Measurements from ENCODE around the gene PIK3IP1. TPM values are rescaled to one million over a fixed set of nuclear protein-coding genes. Genes with fewer than 3 reads are reported as not detected.

The PIK3IP1 gene
- total RNA-seq, 3 donors from 2014 or later: 17.1 to 24.7 (median 22.8) TPM

DNA sequence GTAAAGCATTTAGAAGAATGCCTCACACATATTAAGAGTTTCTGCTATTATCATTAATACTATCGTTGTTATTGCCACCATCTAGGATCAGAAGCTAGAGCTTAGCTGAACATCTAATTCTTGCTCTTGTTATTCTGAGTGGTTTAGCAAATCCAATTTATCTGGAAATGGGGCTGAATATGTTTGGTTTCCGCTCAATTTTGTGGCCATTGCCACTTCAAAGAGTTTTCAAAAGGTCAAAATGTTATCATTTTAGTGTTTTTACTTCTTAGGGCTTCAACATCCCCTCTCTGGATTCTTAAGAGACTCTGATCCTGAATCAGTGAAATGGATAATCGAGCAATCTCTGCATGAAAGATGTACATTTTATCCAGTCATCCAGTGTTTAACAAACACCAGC lies 10.2 kb upstream of the PIK3IP1 start:
- H3K4me3 ChIP-seq: no peak overlapping the region
- intact Hi-C loops (cut with DNase I, micrococcal nuclease): no loop called here

DNA sequence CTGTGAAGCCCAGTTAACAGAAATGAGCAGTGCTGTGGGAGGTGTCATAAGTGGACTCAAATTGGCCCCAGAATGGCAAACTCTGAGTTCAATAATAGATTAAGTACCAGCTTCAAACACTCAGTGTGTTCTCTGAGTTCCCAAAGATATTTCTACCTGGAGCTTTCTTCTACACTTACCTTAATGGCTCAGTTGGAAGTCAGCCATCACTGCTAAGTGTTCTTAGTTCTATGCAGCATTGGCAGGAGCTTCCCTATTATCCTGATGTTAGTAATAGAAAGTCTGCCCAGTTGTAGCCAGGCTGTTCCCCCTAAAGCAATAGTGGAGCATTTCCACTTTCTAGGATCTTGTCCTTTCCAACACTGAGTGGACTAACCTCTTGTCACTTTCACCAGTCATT lies 9.7 kb upstream of the PIK3IP1 start:
- intact Hi-C loops (cut with DNase I, micrococcal nuclease): no loop called here
- Histone ChIP-seq H3K4me3 (no peak overlapping the region), H3K4me1 (ENCODE audit: low read depth) (peaks cover 2% of the 10 kb centered on the region), H3K36me3 (ENCODE audit: low read depth) (no peaks in the 10 kb centered on the region), H3K9me3 (no peaks in the 10 kb centered on the region)
- peak; percentile 10 for ATAC-seq
- TF ChIP-seq, protein P1, sequence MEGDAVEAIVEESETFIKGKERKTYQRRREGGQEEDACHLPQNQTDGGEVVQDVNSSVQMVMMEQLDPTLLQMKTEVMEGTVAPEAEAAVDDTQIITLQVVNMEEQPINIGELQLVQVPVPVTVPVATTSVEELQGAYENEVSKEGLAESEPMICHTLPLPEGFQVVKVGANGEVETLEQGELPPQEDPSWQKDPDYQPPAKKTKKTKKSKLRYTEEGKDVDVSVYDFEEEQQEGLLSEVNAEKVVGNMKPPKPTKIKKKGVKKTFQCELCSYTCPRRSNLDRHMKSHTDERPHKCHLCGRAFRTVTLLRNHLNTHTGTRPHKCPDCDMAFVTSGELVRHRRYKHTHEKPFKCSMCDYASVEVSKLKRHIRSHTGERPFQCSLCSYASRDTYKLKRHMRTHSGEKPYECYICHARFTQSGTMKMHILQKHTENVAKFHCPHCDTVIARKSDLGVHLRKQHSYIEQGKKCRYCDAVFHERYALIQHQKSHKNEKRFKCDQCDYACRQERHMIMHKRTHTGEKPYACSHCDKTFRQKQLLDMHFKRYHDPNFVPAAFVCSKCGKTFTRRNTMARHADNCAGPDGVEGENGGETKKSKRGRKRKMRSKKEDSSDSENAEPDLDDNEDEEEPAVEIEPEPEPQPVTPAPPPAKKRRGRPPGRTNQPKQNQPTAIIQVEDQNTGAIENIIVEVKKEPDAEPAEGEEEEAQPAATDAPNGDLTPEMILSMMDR (IDR thresholded peaks at IDR 0.05): no peak
- no peak for DNase-seq

More for the DNA sequence above, 10.2 kb upstream of the PIK3IP1 start:
- TF ChIP-seq, protein P1 (IDR thresholded peaks at IDR 0.05): no peak
- Histone ChIP-seq H3K4me1 (ENCODE audit: low read depth) (peaks cover 2% of the 10 kb centered on the region), H3K36me3 (ENCODE audit: low read depth) (no peaks in the 10 kb centered on the region), H3K9me3 (no peaks in the 10 kb centered on the region)
- no peak for ATAC-seq
- no peak for DNase-seq

GRCh38 chr22:31300896-31301295 lies 8.6 kb upstream of the PIK3IP1 start:
- TF ChIP-seq, protein P1 (IDR thresholded peaks at IDR 0.05): no peak
- intact Hi-C loops (cut with DNase I, micrococcal nuclease): no loop called here
- no peak for DNase-seq
- ATAC-seq: peak; percentile 66
- Histone ChIP-seq H3K4me3 (no peak overlapping the region), H3K9me3 (no peaks in the 10 kb centered on the region), H3K36me3 (ENCODE audit: low read depth) (no peaks in the 10 kb centered on the region), H3K4me1 (ENCODE audit: low read depth) (peaks cover 12% of the 10 kb centered on the region)

- Histone ChIP-seq H3K4me3 (no peak overlapping the region), H3K4me1 (ENCODE audit: low read depth) (peaks cover 21% of the 10 kb centered on the region), H3K9me3 (no peaks in the 10 kb centered on the region), H3K36me3 (ENCODE audit: low read depth) (no peaks in the 10 kb centered on the region)
- DNase-seq (no peak), ATAC-seq (peak; percentile 28)
- intact Hi-C loops (cut with DNase I, micrococcal nuclease): no loop called here
- TF ChIP-seq, protein P1 (IDR thresholded peaks at IDR 0.05): no peak
These were observed 3.8 kb upstream of the PIK3IP1 start for GRCh38 chr22:31295831-31296657.

GRCh38 chr22:31295360-31295759 lies 3.1 kb upstream of the PIK3IP1 start:
- DNase-seq (no peak), ATAC-seq (no peak)
- H3K4me1 ChIP-seq (ENCODE audit: low read depth): peaks cover 21% of the 10 kb centered on the region
- H3K9me3 ChIP-seq: no peaks in the 10 kb centered on the region
- no peaks in the 10 kb centered on the region for H3K36me3 ChIP-seq (ENCODE audit: low read depth)
- intact Hi-C loops (cut with DNase I, micrococcal nuclease): no loop called here
- H3K4me3 ChIP-seq: no peak overlapping the region
- TF ChIP-seq, protein P1 (IDR thresholded peaks at IDR 0.05): no peak

All from mucosa of descending colon (tissue), 3 donors.